IMR-90 (cell line): Measurements from ENCODE around the gene CFAP97D1. TPM values are rescaled to one million over a fixed set of nuclear protein-coding genes. Genes with fewer than 3 reads are reported as not detected.

Source experiments
- ATAC-seq: fragments of 200-7000 bp; cut with Tn5 transposase; 2 replicates; pipeline ENCODE4 v1.9.1; 2020; ENCODE audit warnings: low read depth, mild to moderate bottlenecking, moderate library complexity
- BruUV-seq: library from RNA; stranded (reverse); fragments of 400-500 nt; replicated peaks from 2 replicates; lab custom pipeline; 2021; lab: Mats Ljungman, UMichigan
- CTCF ChIA-PET: fragments of 300-600 bp; formaldehyde crosslinking; extraction: SDS; loops from one replicate; lab custom pipeline; 2021; ENCODE audit warnings: antibody characterized with exemption; lab: Yijun Ruan, JAX
- POLR2A ChIA-PET: fragments of 300-600 bp; sonication (Branson Sonifier 250); formaldehyde crosslinking; loops from one replicate; lab custom pipeline; 2022; ENCODE audit warnings: antibody characterized with exemption; ENCODE audit not compliant: unreplicated experiment; lab: Charles Lee
- DNase-seq: peaks from one replicate; pipeline ENCODE4 v3.0.0; 2013
- H2AFZ ChIP-seq: replicated peaks from 2 replicates; pipeline ENCODE3; 2013; ENCODE audit warnings: low read length, mild to moderate bottlenecking; ENCODE audit not compliant: poor library complexity
- H2AK5ac ChIP-seq: 2 replicates; pipeline ENCODE4 v1.6.1; 2013; ENCODE audit warnings: low read depth, low read length, inconsistent platforms
- H2AK9ac ChIP-seq: replicated peaks from 2 replicates; pipeline ENCODE3; 2013; ENCODE audit warnings: mild to moderate bottlenecking, low read depth, low read length, moderate library complexity; ENCODE audit not compliant: poor library complexity
- H2BK120ac ChIP-seq: 2 replicates; pipeline ENCODE4 v1.6.1; 2013; ENCODE audit warnings: low read depth, low read length, inconsistent platforms
- H2BK15ac ChIP-seq: 3 replicates; pipeline ENCODE4 v1.6.1; 2013; ENCODE audit warnings: low read depth, low read length, inconsistent platforms
- H2BK20ac ChIP-seq: 2 replicates; pipeline ENCODE4 v1.6.1; 2013; ENCODE audit warnings: low read depth, mild to moderate bottlenecking, inconsistent platforms, low read length, moderate library complexity
- H2BK5ac ChIP-seq: 2 replicates; pipeline ENCODE4 v1.6.1; 2013; ENCODE audit warnings: mild to moderate bottlenecking, low read depth, low read length, inconsistent platforms; ENCODE audit not compliant: poor library complexity, severe bottlenecking
- H3K14ac ChIP-seq: replicated peaks from 2 replicates; pipeline ENCODE4 v1.6.1; 2013; ENCODE audit warnings: low read depth, low read length, inconsistent platforms
- H3K18ac ChIP-seq: 2 replicates; pipeline ENCODE4 v1.6.1; 2013; ENCODE audit warnings: low read depth, low read length, control low read depth
- H3K23ac ChIP-seq: 2 replicates; pipeline ENCODE4 v1.6.1; 2013; ENCODE audit warnings: low read depth, low read length, inconsistent platforms
- H3K27ac ChIP-seq: 2 replicates; pipeline ENCODE4 v1.5.1; 2013; ENCODE audit warnings: mild to moderate bottlenecking, control low read depth, low read length; ENCODE audit not compliant: insufficient read depth
- H3K27me3 ChIP-seq: 2 replicates; pipeline ENCODE4 v1.6.1; 2013; ENCODE audit warnings: low read length; ENCODE audit not compliant: control insufficient read depth, insufficient read depth
- H3K36me3 ChIP-seq: 2 replicates; pipeline ENCODE4 v1.6.1; 2013; ENCODE audit warnings: low read length, mixed read lengths; ENCODE audit not compliant: control insufficient read depth, insufficient read depth
- H3K4ac ChIP-seq: 2 replicates; pipeline ENCODE4 v1.6.1; 2013; ENCODE audit warnings: low read depth, low read length, inconsistent platforms
- H3K4me1 ChIP-seq: 2 replicates; pipeline ENCODE4 v1.6.1; 2013; ENCODE audit warnings: low read length, mixed read lengths; ENCODE audit not compliant: control insufficient read depth, insufficient read depth
- H3K4me2 ChIP-seq: 2 replicates; pipeline ENCODE4 v1.6.1; 2013; ENCODE audit warnings: low read depth, mild to moderate bottlenecking, control low read depth, low read length, moderate library complexity
- H3K4me3 ChIP-seq: 2 replicates; pipeline ENCODE4 v1.5.1; 2013; ENCODE audit warnings: low read depth, mild to moderate bottlenecking, control low read depth, low read length, moderate library complexity; ENCODE audit not compliant: insufficient read depth
- H3K56ac ChIP-seq: 2 replicates; pipeline ENCODE4 v1.6.1; 2013; ENCODE audit warnings: low read length, inconsistent platforms; ENCODE audit not compliant: insufficient read depth; ENCODE audit errors: extremely low read depth
- H3K79me1 ChIP-seq, 2 experiments: 2 replicates each; pipeline ENCODE4 v1.6.1; 2013; ENCODE audit warnings: low read length in 2 of 2, inconsistent platforms in 1 of 2, low read depth in 1 of 2
- H3K9ac ChIP-seq: 2 replicates; pipeline ENCODE4 v1.6.1; 2013; ENCODE audit warnings: low read depth, low read length, control low read depth
- H3K9me1 ChIP-seq: 2 replicates; pipeline ENCODE4 v1.6.1; 2013; ENCODE audit warnings: low read length, inconsistent platforms; ENCODE audit not compliant: insufficient read depth
- H3K9me3 ChIP-seq: 2 replicates; pipeline ENCODE4 v1.6.1; 2013; ENCODE audit warnings: low read length; ENCODE audit not compliant: control insufficient read depth, insufficient read depth
- H4K20me1 ChIP-seq: 2 replicates; pipeline ENCODE4 v1.6.1; 2013; ENCODE audit warnings: low read length, inconsistent platforms; ENCODE audit not compliant: insufficient read depth
- H4K5ac ChIP-seq: 2 replicates; pipeline ENCODE4 v1.6.1; 2013; ENCODE audit warnings: mild to moderate bottlenecking, low read depth, low read length, control low read depth
- H4K8ac ChIP-seq, 2 experiments: 2 replicates each; pipeline ENCODE4 v1.6.1; 2013; ENCODE audit warnings: low read depth in 2 of 2, low read length in 2 of 2, control low read depth in 1 of 2, inconsistent platforms in 1 of 2
- H4K91ac ChIP-seq: 2 replicates; pipeline ENCODE4 v1.6.1; 2013; ENCODE audit warnings: low read depth, low read length, inconsistent platforms; ENCODE audit not compliant: insufficient read depth
- BHLHE40 ChIP-seq: fragments of 150-350 bp; IDR thresholded peaks from 2 replicates; pipeline ENCODE4 v1.6.1; 2016; ENCODE audit warnings: mild to moderate bottlenecking, low read depth, low read length
- CEBPB ChIP-seq: IDR thresholded peaks from 2 replicates; pipeline ENCODE4 v1.6.1; 2012; ENCODE audit warnings: low read depth, low read length, improper control_type of control experiment
- CHD1 ChIP-seq: IDR thresholded peaks from 2 replicates; pipeline ENCODE4 v1.6.1; 2012; ENCODE audit warnings: low read depth, low read length, improper control_type of control experiment
- FOS ChIP-seq: fragments of 150-350 bp; IDR thresholded peaks from 2 replicates; pipeline ENCODE4 v1.6.1; 2016; ENCODE audit warnings: low read depth, low read length
- MAFK ChIP-seq: IDR thresholded peaks from 2 replicates; pipeline ENCODE4 v1.6.1; 2012; ENCODE audit warnings: low read depth, low read length, improper control_type of control experiment
- MAZ ChIP-seq: IDR thresholded peaks from 2 replicates; pipeline ENCODE4 v1.6.1; 2012; ENCODE audit warnings: low read depth, mild to moderate bottlenecking, low read length, improper control_type of control experiment, moderate library complexity, borderline replicate concordance
- MXI1 ChIP-seq: IDR thresholded peaks from 2 replicates; pipeline ENCODE4 v1.6.1; 2012; ENCODE audit warnings: low read depth, mild to moderate bottlenecking, low read length, moderate library complexity, borderline replicate concordance
- NFE2L2 ChIP-seq: fragments of 150-350 bp; IDR thresholded peaks from 2 replicates; pipeline ENCODE4 v1.6.1; 2016; ENCODE audit warnings: low read depth, mild to moderate bottlenecking, low read length
- POLR2A ChIP-seq: IDR thresholded peaks from 2 replicates; pipeline ENCODE4 v1.6.1; 2012; ENCODE audit warnings: mild to moderate bottlenecking, low read depth, low read length
- RAD21 ChIP-seq: IDR thresholded peaks from 2 replicates; pipeline ENCODE4 v1.6.1; 2012; ENCODE audit warnings: low read length, improper control_type of control experiment
- RCOR1 ChIP-seq: IDR thresholded peaks from 2 replicates; pipeline ENCODE4 v1.6.1; 2012; ENCODE audit warnings: mild to moderate bottlenecking, low read length, improper control_type of control experiment; ENCODE audit not compliant: insufficient replicate concordance
- RFX5 ChIP-seq: IDR thresholded peaks from 2 replicates; pipeline ENCODE4 v1.8.0; 2012; ENCODE audit warnings: low read depth, mild to moderate bottlenecking, low read length, moderate library complexity
- SMC3 ChIP-seq: fragments of 150-350 bp; IDR thresholded peaks from 2 replicates; pipeline ENCODE4 v1.6.1; 2016; ENCODE audit warnings: low read depth, mild to moderate bottlenecking, antibody characterized with exemption, low read length, moderate library complexity
- WGBS, 2 experiments: methylation state at CpG; one replicate each; pipeline versions ENCODE4 v1.1.5 to v1.1.7; 2013; ENCODE audit warnings: missing lambda C conversion rate in 2 of 2; ENCODE audit not compliant: insufficient read length in 1 of 2; ENCODE audit errors: extremely low coverage in 2 of 2; 5-methylcytosine and 5-hydroxymethylcytosine counted together
- dilution Hi-C: fragments of 300-500 bp; cut with HindIII; formaldehyde crosslinking; loops from one replicate; pipeline ENCODE4 v1.14.3; 2018; ENCODE audit warnings: low sequenced_read_pairs; ENCODE audit not compliant: unreplicated experiment
- in situ Hi-C: fragments of 300-500 bp; cut with MboI; formaldehyde crosslinking; loops from 3 replicates; pipeline ENCODE4 v1.14.3; 2019; ENCODE audit warnings: low sequenced_read_pairs, inconsistent platforms, mixed read lengths
- intact Hi-C: fragments of 100-400 bp; cut with micrococcal nuclease; formaldehyde crosslinking; loops from 2 replicates; pipeline ENCODE4 v1.10.0; 2022
- polyA plus RNA-seq, 3 experiments: library from polyadenylated mRNA; depleted of rRNA; stranded (reverse); fragments of >200 nt; gene quantifications; 2 replicates each; pipeline ENCODE4 v1.2.3, GENCODE V29; 2012; ENCODE audit warnings: low replicate concordance in 1 of 3
- total RNA-seq: library from RNA; depleted of rRNA; stranded (reverse); fragments of >200 nt; gene quantifications from 2 replicates; pipeline ENCODE4 v1.2.3, GENCODE V29; 2012
- TF ChIP-seq, protein P1 (sequence below): conservative IDR thresholded peaks from 2 replicates; pipeline ENCODE4 v1.5.1; 2012; ENCODE audit warnings: mild to moderate bottlenecking, low read depth, low read length, improper control_type of control experiment
- TF ChIP-seq, protein P2 (sequence below): fragments of 150-350 bp; IDR thresholded peaks from 2 replicates; pipeline ENCODE4 v1.6.1; 2016; ENCODE audit warnings: low read depth, mild to moderate bottlenecking, low read length, moderate library complexity, borderline replicate concordance
- TF ChIP-seq, protein P3 (sequence below): fragments of 150-350 bp; IDR thresholded peaks from 2 replicates; pipeline ENCODE4 v1.6.1; 2017; ENCODE audit warnings: mild to moderate bottlenecking, antibody characterized with exemption, low read length, low read depth

Gene CFAP97D1
- total and polyA plus RNA-seq, 2 of the 4 experiments (the other 2 are of a cell fraction), result under 0.01 TPM; not detected in 1

DNA sequence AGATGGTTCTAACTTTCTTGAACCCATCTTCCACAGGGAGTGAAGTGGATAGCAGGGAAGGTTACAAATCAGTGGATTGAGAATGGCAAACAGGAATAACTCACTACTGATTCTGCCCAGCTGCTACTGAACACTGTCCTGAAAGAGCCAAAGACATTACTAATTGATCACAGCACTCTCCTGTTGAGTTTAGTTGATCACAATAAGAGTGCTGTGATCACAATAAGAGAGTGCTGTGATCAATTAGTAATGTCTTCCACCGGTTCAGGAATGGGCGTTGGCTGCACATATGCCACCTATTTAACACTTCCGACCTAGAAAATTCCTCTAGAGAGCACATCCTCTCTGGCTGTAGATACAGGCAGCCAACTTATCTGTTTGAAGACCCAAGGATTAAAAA is 11.4 kb downstream of the CFAP97D1 start:
- H2BK120ac ChIP-seq, result no peak overlapping the region
- TF ChIP-seq POLR2A, result no peak
- TF ChIP-seq RFX5, result no peak
- no peak for TF ChIP-seq CHD1
- TF ChIP-seq MAZ, result no peak
- TF ChIP-seq MXI1, result no peak
- TF ChIP-seq RCOR1, result no peak
- no peak for TF ChIP-seq BHLHE40
- TF ChIP-seq NFE2L2, result no peak
- no peak for TF ChIP-seq MAFK
- no peak for TF ChIP-seq FOS
- TF ChIP-seq, protein P1, sequence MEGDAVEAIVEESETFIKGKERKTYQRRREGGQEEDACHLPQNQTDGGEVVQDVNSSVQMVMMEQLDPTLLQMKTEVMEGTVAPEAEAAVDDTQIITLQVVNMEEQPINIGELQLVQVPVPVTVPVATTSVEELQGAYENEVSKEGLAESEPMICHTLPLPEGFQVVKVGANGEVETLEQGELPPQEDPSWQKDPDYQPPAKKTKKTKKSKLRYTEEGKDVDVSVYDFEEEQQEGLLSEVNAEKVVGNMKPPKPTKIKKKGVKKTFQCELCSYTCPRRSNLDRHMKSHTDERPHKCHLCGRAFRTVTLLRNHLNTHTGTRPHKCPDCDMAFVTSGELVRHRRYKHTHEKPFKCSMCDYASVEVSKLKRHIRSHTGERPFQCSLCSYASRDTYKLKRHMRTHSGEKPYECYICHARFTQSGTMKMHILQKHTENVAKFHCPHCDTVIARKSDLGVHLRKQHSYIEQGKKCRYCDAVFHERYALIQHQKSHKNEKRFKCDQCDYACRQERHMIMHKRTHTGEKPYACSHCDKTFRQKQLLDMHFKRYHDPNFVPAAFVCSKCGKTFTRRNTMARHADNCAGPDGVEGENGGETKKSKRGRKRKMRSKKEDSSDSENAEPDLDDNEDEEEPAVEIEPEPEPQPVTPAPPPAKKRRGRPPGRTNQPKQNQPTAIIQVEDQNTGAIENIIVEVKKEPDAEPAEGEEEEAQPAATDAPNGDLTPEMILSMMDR, result no peak
- no peak for TF ChIP-seq CEBPB
- TF ChIP-seq RAD21, result no peak
- TF ChIP-seq, protein P2, sequence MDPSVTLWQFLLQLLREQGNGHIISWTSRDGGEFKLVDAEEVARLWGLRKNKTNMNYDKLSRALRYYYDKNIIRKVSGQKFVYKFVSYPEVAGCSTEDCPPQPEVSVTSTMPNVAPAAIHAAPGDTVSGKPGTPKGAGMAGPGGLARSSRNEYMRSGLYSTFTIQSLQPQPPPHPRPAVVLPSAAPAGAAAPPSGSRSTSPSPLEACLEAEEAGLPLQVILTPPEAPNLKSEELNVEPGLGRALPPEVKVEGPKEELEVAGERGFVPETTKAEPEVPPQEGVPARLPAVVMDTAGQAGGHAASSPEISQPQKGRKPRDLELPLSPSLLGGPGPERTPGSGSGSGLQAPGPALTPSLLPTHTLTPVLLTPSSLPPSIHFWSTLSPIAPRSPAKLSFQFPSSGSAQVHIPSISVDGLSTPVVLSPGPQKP, result no peak
- TF ChIP-seq, protein P3, sequence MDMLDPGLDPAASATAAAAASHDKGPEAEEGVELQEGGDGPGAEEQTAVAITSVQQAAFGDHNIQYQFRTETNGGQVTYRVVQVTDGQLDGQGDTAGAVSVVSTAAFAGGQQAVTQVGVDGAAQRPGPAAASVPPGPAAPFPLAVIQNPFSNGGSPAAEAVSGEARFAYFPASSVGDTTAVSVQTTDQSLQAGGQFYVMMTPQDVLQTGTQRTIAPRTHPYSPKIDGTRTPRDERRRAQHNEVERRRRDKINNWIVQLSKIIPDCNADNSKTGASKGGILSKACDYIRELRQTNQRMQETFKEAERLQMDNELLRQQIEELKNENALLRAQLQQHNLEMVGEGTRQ, result no peak
- TF ChIP-seq SMC3, result no peak
- H3K4ac ChIP-seq, result no peak overlapping the region
- no peak overlapping the region for H3K18ac ChIP-seq
- DNase-seq (peak; percentile 49), ATAC-seq (peak; percentile 64)
- H3K27me3 ChIP-seq, result no peaks in the 10 kb centered on the region
- no peak overlapping the region for H2BK15ac ChIP-seq
- no peak overlapping the region for H2BK5ac ChIP-seq
- no peak overlapping the region for H3K4me2 ChIP-seq
- 0 out of 4 replicates have a peak overlapping the region, but pooled peaks of 1 of the 2 experiments have one; percentile 22 for H4K8ac ChIP-seq
- H4K5ac ChIP-seq, result no peak overlapping the region
- ChIA-PET POLR2A (no interaction called here), CTCF (interaction anchor here (0.5 kb wide), 1 partner anchor 278 kb away, joined by 7 read pairs; no protein-coding TSS in a partner anchor)
- H2AK5ac ChIP-seq, result no peak overlapping the region
- in situ Hi-C loops, result no loop called here
- no peak overlapping the region for H2AK9ac ChIP-seq
- no peak overlapping the region for H3K9ac ChIP-seq
- no peaks in the 10 kb centered on the region for H3K9me3 ChIP-seq
- no peak overlapping the region for H3K23ac ChIP-seq
- H3K56ac ChIP-seq, result no peak overlapping the region
- BruUV-seq, result no TSS peak
- no peak overlapping the region for H3K4me3 ChIP-seq
- intact Hi-C loops, result no loop called here
- H2AFZ ChIP-seq, result no peak overlapping the region
- no peaks in the 10 kb centered on the region for H3K9me1 ChIP-seq
- H2BK20ac ChIP-seq, result no peak overlapping the region
- no peak overlapping the region for H3K14ac ChIP-seq
- H3K36me3 ChIP-seq, result no peaks in the 10 kb centered on the region
- H3K27ac ChIP-seq, result no peak overlapping the region
- WGBS, 2 experiments, result no CpG with 5 or more reads among the region's 3 CpGs
- H3K4me1 ChIP-seq, result no peaks in the 10 kb centered on the region
- H4K20me1 ChIP-seq, result no peaks in the 10 kb centered on the region
- no peak overlapping the region for H4K91ac ChIP-seq
- dilution Hi-C loops, result no loop called here
- no peaks in the 10 kb centered on the region for H3K79me1 ChIP-seq
